ENCODE data around the gene MAB21L4. TPM values are rescaled to one million over a fixed set of nuclear protein-coding genes. Genes with fewer than 3 reads are reported as not detected.

Gene MAB21L4
- total RNA-seq, 1 experiment from 2014 or later = not detected

GRCh38 chr2:240871071-240871958, 24.6 kb downstream of the MAB21L4 start:
- no peak for DNase-seq (ENCODE audit: low spot score)
- in situ Hi-C loops (cut with HindIII; ENCODE audit: low sequenced_read_pairs) = no loop called here

- in situ Hi-C loops (cut with HindIII; ENCODE audit: low sequenced_read_pairs) = no loop called here
- DNase-seq (ENCODE audit: low spot score) = no peak
These were observed 25.7 kb downstream of the MAB21L4 start for GRCh38 chr2:240869956-240870875.

- DNase-seq (ENCODE audit: low spot score) = no peak
- in situ Hi-C loops (cut with HindIII; ENCODE audit: low sequenced_read_pairs) = no loop called here
These were observed 26.6 kb downstream of the MAB21L4 start for GRCh38 chr2:240869109-240869955.

- no peak for DNase-seq (ENCODE audit: low spot score)
- in situ Hi-C loops (cut with HindIII; ENCODE audit: low sequenced_read_pairs) = no loop called here
These were observed 27.5 kb downstream of the MAB21L4 start, which contains the start of gene AGXT for GRCh38 chr2:240868286-240869108. TSS of gene AGXT (plus strand) at chr2:240868824. CDS start at chr2:240868866, 42 bp downstream.

GRCh38 chr2:240865391-240865790, 30.6 kb downstream of the MAB21L4 start:
- no peak for DNase-seq (ENCODE audit: low spot score)
- in situ Hi-C loops (cut with HindIII; ENCODE audit: low sequenced_read_pairs) = no loop called here

- no peak for DNase-seq (ENCODE audit: low spot score)
- in situ Hi-C loops (cut with HindIII; ENCODE audit: low sequenced_read_pairs) = no loop called here
These were observed 31.5 kb downstream of the MAB21L4 start for GRCh38 chr2:240864475-240864874.

- in situ Hi-C loops (cut with HindIII; ENCODE audit: low sequenced_read_pairs) = no loop called here
- no peak for DNase-seq (ENCODE audit: low spot score)
These were observed 34.4 kb downstream of the MAB21L4 start for GRCh38 chr2:240861547-240861946.

- in situ Hi-C loops (cut with HindIII; ENCODE audit: low sequenced_read_pairs) = no loop called here
- no peak for DNase-seq (ENCODE audit: low spot score)
These were observed 37.1 kb downstream of the MAB21L4 start for GRCh38 chr2:240858871-240859270.

- no peak for DNase-seq (ENCODE audit: low spot score)
- in situ Hi-C loops (cut with HindIII; ENCODE audit: low sequenced_read_pairs) = no loop called here
These were observed 37.6 kb downstream of the MAB21L4 start for GRCh38 chr2:240858321-240858720.

GRCh38 chr2:240857039-240858008, 38.6 kb downstream of the MAB21L4 start:
- in situ Hi-C loops (cut with HindIII; ENCODE audit: low sequenced_read_pairs) = no loop called here
- DNase-seq (ENCODE audit: low spot score) = no peak

- in situ Hi-C loops (cut with HindIII; ENCODE audit: low sequenced_read_pairs) = no loop called here
- DNase-seq (ENCODE audit: low spot score) = no peak
These were observed 39.6 kb downstream of the MAB21L4 start for GRCh38 chr2:240856151-240856980.

- DNase-seq (ENCODE audit: low spot score) = no peak
- in situ Hi-C loops (cut with HindIII; ENCODE audit: low sequenced_read_pairs) = no loop called here
These were observed 40.3 kb downstream of the MAB21L4 start for GRCh38 chr2:240855670-240856069.

GRCh38 chr2:240852671-240853314, 43.2 kb downstream of the MAB21L4 start:
- in situ Hi-C loops (cut with HindIII; ENCODE audit: low sequenced_read_pairs) = no loop called here
- DNase-seq (ENCODE audit: low spot score) = peak; percentile 47

GRCh38 chr2:240851078-240851991, 44.6 kb downstream of the MAB21L4 start:
- in situ Hi-C loops (cut with HindIII; ENCODE audit: low sequenced_read_pairs) = no loop called here
- DNase-seq (ENCODE audit: low spot score) = peak; percentile 97

- no peak for DNase-seq (ENCODE audit: low spot score)
- in situ Hi-C loops (cut with HindIII; ENCODE audit: low sequenced_read_pairs) = no loop called here
These were observed 45.2 kb downstream of the MAB21L4 start for GRCh38 chr2:240850756-240851077.

All from G401 (cell line).